Activated gamma-delta T cell treated with Interleukin-2 at 50 U/mL for 16 hours (primary cell): ENCODE results near the gene ITGB6.
"Not testable (repeated sequence)": the region's sequence is repeated elsewhere in the genome, so short reads cannot be mapped to it uniquely, and the experiment has no call there.

ENCODE experiments used
- DNase-seq: peaks from one replicate; pipeline ENCODE4 v3.0.0-alpha.2; 2020

Gene ITGB6

DNA sequence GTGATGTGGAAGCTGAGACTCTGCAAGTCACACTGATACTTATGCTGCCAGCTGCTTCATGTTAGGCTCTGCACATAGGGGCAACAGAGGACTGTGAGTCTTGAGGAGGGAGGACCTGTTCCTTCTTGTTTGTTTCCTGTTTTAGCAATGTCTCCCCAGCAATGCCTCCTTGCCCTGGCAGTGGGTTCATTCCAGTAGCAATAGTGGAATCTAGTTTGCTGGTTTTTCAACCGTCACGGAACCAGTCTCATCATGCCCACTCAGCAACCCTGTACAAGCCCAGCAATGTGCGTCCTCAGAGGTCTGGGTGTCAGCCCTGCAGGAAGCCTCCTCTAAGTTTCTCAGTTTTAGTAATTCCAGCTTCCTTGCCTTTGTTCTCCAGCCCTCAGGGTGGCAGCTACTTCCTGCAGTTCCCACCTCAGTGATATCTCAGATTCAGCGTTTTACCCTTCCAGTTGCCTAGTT is 20.5 kb upstream of the ITGB6 start:
- DNase-seq = no peak

DNA sequence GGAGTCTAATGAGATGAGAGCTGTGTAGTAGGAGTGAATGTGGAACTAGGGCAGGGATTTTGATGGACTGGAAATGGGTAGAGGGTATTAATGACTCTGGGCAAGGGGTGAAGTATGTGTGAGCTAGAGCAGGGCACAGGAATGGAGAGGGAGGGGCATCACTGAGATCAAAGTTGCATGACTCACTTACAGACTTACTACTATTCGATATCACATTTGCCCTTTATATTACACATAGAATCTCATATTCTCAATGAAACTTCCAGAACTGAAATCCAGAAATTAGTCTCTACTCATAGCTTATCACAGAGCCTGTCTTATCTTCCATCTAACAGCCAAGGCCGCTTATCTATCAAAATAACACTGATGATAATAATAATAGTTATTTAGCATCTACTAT is 20.0 kb upstream of the ITGB6 start:
- DNase-seq = no peak

DNA sequence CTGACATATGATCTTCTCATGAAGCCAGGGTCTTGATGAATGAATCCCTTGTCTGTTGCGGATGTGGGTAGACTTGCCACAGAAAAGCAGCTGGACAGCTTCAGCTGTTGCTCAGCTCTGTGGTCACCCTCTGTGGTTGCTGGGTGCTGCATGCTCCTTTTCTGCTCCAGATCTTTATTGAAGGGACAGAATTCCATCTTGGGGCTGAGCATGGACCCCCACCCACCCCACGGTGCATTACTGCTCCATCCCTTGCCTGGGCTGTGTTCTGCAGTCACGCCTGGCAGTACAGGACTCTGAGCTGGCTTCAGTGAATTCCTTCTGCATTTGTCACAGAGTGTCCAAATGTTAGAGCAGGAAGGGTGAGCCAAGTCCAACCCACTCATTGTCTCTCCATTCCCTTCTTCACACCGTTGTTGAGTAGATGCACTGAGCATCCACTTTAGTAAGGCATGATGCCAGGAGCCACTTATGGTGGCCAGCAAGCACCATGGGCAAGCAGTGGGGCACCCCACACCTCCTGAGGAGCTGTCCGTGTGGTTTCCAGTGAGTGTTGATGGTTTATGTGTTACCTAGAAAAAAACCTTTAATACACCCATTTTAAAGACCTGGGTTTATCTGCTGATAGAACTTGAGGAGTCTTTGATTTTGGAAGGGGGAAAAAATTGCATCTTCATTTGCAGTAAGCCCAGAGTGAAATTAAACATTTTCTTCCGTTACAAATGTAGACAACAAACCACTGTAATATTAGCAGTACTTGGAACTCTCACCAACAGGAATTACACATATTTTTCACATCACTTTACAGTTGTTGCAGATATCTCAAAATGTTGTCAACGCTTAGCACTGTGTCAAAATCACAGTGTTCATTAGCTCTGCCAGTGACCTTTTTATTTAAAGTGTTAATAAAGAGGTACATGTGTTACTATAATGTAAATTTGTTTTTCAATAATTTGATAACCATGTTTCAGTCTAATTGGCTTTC is 14.7 kb upstream of the ITGB6 start:
- DNase-seq = no peak

DNA sequence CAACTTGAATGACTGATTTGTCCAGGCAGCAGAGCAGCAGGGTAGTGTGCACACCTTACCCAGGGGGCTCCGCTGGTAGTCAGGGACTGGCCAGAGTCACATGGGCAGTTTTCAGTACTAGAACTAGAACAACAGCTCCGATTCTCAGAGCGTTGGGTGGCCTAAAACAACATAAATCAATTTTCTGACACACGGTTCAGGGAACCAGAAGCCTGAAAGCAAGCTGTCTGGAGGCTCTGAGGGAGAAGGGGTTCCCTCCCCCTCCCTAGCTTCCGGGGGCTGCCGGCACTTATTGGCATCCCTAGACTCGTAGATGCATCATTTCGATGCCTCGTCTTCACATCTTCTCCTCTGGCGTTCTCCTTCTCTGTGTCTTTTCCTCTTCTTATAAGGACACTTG is 13.4 kb upstream of the ITGB6 start:
- DNase-seq = no peak

DNA sequence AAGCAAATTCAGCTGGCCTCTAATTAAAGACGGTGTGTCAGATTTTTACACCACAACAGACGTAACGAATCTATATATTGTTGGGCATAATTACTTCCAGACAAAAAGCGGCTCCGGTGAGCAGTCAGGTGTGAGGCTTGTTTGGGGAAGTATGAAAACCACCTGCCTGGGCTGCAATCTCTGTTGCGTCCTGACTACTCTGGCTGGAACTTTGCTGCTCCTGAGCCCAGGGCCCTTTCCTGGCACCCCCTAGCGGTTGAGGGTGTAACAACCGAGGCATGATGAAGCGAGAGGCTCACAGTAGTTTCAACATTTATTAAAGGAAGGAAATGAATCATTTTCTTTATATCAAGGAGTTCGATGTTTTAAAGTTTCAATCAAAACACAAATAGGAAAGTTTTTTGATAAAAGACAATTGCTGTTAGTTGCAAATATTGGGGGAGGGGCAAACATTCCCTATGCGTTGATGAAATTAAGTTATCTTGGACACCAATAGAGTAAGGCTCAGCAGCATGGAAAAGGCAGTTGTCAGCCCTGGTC is 10.6 kb upstream of the ITGB6 start:
- DNase-seq = peak; percentile 66

DNA sequence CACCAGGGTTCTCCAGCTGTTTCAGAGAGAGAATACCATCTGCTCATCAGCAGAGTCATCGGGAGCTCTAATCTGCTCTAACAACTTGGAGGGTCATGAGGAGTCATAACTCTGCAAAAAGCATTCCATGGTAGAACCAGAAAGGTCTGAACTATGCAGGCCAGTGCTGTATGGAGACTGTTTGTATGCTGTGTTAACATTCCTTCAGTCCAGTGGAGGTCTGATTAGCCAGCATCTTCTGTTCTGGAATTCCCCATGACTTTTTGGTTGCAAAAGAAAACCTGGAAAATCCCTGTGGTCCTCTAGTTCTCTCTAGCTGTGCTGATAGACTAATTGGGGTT is 9.4 kb upstream of the ITGB6 start:
- DNase-seq = no peak

DNA sequence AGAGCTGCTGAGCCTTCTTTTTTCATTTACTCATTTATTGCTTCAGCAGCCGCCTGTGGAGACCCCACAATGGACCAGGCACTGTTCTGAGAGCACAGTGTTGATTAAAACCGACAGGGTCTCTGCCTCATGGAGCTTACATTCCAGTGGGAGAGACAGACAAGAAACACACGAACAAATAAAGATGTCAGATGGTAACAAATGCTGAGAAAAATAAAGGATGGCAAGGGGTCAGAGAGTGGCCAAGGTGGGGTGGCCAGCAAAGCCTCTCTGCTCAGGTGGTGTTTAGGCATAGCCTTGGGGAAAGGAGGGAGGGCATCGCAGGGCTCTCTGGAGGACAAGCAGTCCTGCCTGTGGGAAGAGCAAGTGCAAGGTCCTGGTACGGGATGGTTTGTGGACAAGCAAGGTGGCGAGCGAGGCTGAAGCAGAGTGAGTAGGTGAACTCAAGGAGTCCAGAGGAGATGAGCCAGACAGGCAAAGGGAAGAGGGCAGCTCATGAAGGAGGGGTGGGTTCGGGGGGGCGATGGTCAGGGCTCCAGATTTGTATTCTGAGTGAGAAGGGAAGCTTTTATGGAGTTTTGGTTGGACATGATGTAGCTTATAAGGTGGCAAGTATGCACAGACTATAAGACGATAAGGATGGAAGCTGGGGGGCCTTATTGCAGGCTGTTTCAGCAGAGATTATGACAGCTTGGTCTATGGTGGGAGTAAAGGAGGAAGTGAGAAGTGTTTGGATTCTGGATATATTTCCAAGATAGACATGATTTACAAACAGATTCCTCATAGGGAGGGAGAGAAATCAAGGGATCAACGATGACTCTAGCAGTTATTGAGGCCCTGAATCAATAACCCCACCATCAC is 8.8 kb upstream of the ITGB6 start:
- no peak for DNase-seq

DNA sequence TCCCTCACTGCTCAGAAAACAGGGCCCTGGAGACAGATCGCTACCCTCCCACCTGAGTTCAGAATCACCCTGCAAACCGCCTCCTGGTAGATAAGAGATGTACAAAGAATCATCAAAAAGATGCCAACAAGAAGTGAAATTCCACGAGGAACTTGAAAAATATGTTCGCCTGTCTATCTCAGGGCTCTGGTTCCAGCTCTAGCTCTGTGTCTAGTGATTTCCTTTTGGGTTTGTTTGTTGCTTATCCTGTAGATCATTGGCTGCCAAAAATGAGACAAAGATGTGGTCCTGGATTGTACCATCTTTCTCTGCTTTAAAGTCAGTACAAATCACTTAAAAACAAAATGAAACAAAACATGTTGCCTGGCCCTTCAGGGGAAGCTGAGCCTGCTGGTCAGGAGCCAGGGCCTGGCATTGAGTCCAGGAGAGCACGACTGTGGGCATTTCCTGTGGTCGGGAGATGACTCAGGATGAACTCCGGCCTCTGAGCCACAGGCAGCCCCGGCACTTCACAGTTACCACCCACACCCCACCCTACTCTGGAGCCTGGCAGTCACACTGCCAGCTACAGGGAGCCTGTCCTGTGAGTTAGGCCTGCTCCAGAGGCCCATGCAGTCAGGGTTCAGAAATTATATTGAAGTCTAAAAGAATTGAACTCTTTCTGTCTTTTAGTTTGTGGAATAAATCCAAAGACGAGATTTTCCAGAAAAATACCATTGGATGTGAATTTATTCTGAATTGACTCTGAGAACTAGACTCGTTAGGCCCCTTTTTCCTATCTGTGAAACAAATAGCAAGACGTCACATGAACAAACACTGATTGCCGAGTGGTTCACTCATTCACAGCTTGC is 8.0 kb upstream of the ITGB6 start:
- no peak for DNase-seq

DNA sequence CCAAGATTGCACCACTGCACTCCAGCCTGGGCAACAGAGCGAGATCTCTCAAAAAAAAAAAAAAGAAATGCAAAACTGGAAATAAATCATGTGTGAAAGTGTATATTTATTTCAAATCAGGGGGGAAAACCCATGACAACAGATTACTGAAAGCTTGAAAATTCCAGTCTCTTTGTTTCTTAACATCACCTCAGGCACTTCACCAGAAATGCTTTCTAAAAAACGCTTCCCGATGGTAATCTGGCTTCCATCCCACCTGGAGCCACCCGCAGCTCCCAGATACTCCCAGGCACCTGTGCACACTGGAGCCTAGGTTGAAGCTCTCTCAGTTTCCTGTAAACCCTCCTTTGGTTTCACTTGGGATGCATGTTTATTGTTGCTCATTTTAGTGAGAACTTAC is 7.2 kb upstream of the ITGB6 start:
- no peak for DNase-seq

DNA sequence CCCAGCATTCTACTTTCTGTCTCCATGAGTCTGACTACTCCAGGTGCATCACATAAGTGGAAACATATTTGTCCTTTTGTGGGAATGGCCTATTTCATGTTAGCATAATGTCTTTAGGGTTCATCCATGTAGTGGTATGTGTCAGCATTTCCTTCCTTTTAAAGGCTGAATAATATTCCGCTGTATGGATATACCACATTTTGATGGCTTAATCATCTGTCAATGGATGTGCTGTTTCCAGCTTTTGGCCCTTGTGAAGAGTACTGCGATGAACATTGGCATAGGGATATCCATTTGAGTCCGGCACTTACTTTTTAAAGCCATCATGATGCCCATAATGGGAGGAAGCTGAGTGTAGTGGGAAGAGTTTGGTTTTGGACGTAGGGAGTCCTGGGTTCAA is 6.4 kb upstream of the ITGB6 start:
- no peak for DNase-seq

DNA sequence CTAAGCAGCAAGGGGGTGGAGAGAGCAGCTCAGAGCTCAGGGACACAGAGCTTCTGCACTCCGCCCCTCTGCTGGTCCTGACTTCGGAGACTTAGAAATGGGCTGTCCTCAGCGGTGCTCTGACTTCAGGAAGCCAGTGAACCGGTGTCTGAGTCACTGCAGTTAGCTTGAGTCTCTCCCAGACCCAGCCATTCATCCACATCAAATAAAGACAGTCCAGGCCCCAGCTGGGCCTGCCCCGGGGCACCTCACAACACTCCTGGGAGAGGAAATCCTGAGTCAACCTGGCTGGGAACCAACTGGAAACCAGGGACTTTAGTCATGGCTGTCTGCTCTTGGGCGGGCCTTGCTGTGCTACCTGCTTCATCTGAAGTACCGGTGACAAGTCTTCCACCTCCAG is 5.4 kb upstream of the ITGB6 start:
- DNase-seq = no peak

DNA sequence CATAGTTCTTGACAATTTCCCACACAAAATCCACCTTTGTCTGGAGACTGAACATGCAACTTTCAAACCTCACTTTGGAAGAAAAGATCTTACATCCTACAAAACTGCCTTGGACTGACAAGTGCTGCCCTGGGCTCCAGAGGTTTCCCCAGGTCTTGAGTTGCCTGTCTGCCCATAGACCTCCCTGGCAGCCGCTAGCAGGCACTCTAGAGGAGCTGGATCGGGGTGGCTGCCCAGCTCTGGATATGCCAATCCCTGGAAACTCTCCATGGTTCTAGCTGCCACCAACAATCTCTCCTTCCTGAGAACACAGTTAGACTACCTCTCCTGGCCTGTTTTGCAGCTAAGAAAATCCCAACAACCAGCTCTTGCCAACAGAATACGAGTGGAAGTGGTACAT is 3.4 kb upstream of the ITGB6 start:
- DNase-seq = no peak

DNA sequence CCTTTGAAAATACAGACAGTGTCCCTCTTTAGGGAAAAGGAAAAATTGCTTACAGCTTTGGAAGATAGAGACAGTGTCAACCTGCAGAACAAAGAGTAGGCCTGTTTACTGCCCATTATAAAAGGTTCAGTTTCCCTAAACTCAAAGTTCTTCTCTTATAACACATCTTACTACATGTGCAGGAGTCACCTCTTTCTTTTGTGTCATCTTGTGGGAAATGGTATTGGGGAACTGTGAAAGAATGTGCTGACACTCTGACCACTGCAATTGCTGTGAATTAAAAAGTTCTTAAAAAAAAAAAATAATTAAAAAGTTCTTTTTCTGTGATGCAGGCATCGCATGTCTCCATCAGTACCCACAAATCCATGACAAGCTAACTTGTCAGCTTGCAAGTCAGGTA is 2.9 kb upstream of the ITGB6 start:
- no peak for DNase-seq

DNA sequence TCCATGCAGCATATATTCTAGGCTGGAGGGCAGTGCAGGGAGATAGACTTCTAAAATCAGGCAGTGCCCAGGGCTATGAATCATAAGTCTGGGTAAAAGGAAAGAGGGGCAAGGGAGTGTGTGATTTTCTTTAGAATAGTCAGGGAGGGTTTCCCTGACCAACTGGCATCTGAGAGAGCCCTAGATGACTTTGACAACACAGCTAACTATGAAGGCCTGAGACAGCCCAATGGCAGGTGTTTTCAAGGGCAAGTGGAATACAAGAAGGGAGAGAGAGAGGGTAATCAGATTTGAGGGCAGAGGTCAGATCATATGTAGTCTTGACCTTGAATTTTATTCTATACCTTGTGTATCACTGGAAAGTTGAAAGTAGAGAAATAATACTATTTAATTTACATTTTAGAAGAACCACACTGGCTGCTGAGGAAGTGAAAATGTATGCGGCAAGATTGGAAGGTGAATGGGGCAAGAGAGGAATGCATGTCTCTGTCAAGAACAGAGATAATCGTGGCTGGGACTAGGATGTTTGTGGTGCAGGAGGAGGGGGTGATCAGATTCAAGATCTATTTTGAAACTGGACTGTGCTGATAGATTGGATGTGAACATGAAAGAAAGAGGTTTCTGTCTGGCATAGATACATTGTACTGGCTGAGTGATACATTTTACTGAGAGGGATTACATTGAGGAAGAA is 1.9 kb upstream of the ITGB6 start:
- DNase-seq = no peak

DNA sequence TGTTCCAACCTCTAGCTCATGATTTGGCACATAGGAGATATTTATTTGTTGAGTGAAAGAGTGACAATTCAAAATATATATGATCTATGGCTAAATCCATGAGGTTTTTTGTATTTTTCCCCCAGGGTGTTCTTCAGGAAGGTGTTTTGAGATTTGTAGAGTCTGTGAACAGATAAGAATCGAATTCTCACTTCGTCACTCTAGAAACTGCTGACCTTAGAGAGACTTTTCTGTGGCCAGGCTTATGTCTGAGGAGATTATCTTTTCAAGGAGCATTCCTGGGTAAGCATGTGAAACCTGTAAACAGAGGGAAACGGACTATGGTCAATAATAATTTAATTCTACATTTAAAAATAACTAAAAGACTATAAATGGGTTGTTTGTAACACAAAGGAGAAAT is 849 bp upstream of the ITGB6 start:
- no peak for DNase-seq

DNA sequence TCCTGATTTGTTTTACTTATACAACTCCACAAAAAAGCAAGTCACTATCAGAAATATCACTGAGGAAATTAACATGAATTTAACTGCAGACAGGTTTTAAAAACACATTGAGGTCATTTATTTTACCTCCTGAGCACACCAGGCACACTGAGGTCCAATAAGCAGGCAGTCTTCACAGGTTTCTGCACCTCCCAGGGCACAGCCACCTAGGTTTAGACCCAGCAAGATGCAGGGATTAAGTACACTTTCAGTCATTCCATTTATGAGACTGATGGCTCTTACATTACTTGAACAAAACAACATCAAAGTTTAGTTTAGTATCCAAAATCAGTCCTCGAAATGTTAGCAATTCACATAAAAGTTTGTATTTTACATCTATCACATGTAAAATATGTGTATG is 1.0 kb downstream of the ITGB6 start:
- no peak for DNase-seq

DNA sequence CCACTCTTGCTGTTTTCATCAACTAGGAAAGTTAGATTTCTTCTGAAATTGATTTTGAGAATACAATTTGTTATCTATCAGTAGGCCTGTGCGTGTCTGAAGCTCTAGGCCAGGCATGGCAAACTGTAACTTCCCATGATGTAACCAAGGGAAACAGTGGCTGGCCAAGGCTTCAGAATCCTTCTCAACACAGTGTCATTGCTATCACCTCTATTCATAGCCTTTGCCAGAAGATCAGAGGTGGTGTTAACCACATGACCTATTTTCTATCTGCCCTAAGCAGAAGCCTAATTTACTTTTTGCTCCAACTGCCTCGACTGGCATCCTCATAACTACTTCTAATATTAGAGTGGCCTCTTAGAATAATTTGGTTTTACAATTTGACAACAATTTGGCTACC is 2.5 kb downstream of the ITGB6 start:
- no peak for DNase-seq

DNA sequence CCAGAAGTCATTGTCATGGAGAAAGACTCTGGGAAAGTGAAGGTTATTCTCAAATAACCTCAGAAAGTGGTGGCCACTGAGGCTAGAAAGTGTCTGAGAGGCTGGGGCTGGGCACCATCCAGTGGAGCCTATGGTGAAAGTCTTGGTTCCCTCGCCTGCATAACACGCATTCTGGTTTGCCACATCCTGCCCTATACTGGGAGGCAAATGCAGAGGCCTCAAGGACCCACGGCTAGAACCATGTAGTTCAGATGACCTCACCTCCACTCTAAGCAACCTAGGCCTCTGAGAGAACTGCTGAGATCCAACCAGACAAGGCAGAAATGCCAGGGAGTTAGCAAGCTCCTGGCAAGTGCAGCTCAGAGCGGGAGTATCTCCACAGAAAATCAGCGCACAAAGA is 5.1 kb downstream of the ITGB6 start:
- DNase-seq = no peak

DNA sequence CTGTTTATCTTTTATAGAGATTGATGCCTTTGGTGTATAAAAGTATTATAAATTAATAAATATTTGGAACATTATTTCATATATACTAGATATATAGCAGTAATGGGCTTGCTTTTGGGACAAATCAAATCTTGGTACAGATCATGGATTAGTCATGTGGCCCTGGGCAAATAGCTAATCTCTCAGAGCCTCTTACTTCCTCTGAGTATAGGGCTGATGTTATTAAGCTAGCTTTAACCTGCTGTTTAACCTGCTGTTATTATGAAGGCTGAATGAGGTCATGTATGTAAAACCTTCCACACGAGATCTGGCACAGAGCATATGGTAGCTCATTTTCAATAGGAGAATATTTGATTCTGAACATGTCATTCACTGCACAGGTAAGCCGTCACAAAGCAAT is 5.7 kb downstream of the ITGB6 start:
- no peak for DNase-seq

DNA sequence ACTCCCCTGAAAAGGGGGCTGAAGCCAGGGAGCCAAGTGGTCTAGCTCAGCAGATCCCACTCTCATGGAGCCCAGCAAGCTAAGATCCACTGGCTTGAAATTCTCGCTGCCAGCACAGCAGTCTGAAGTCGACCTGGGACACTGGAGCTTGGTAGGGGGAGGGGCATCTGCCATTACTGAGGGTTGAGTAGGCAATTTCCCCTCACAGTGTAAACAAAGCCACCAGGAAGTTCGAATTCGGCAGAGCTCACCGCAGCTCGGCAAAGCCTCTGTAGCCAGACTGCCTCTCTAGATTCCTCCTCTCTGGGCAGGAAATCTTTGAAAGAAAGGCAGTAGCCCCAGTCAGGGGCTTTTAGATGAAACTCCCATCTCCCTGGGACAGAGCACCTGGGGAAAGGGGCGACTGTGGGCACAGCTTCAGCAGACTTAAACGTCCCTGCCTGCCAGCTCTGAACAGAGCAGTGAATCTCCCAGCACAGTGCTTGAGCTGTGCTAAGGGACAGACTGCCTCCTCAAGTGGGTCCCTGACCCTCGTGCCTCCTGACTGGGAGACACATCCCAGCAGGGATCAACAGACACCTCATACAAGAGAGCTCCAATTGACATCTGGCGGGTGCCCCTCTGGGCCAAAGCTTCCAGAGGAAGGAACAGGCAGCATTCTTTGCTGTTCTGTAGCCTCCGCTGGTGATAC is 18.8 kb downstream of the ITGB6 start:
- DNase-seq = peak; percentile 22

DNA sequence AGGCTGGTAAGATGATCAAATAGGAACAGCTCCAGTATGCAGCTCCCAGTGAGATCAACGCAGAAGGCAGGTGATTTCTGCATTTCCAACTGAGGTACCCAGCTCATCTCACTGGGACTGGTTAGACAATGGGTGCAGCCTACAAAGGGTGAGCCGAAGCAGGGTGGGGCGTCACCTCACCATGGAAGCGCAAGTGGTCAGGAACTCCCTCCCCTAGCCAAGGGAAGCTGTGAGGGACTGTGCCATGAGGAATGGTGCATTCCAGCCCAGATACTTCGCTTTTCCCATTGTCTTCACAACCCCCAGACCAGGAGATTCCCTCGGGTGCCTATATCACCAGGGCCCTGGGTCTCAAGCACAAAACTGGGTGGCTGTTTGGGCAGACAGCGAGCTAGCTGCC is 19.4 kb downstream of the ITGB6 start:
- not testable (repeated sequence) for DNase-seq

DNA sequence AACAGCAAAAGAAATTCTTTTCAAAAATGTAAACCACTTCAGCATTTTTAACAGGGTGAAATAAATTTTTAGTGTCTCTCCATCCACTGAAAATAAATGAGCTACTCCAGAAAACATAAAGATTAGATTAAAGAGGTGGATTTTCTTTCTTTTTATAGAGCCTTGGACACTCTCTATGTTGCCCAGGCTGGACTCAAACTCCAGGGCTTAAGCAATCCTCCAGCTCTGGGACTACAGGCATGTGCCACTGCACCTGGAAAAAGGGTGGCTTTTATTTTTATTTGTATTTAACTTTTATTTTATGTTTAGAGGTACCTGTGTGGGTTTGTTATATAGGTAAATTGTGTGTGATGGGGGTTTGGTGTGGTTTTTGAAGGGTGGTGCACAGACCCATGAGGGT is 19.9 kb downstream of the ITGB6 start:
- no peak for DNase-seq
